Karpas-422 (cell line): ENCODE data around the gene PPM1F. TPM values are rescaled to one million over a fixed set of nuclear protein-coding genes. Genes with fewer than 3 reads are reported as not detected.
A peak's percentile ranks its signal among the peaks of the same experiment; 100 is the strongest.

Experiments used
- DNase-seq: peaks from one replicate; pipeline ENCODE4 v3.0.0-alpha.2; 2015
- H2AFZ ChIP-seq: fragments of 200-600 bp; sonication (generic); 2 replicates; pipeline ENCODE4 v1.6.1; 2014; ENCODE audit warnings: antibody characterized with exemption, low read length, mixed read lengths
- H3K27ac ChIP-seq: fragments of 200-600 bp; sonication (generic); 2 replicates; pipeline ENCODE4 v1.5.1; 2014; ENCODE audit warnings: mild to moderate bottlenecking, low read length, moderate library complexity
- H3K27me3 ChIP-seq: fragments of 200-600 bp; sonication (generic); 2 replicates; pipeline ENCODE4 v1.6.1; 2014; ENCODE audit warnings: low read length, mixed read lengths
- H3K36me3 ChIP-seq: fragments of 200-600 bp; sonication (generic); 2 replicates; pipeline ENCODE4 v1.6.1; 2014; ENCODE audit warnings: low read length, mixed read lengths; ENCODE audit not compliant: insufficient read depth
- H3K4me1 ChIP-seq: fragments of 200-600 bp; sonication (generic); 2 replicates; pipeline ENCODE4 v1.6.1; 2014; ENCODE audit warnings: mild to moderate bottlenecking, low read length, mixed read lengths
- H3K4me2 ChIP-seq: fragments of 200-600 bp; sonication (generic); 2 replicates; pipeline ENCODE4 v1.6.1; 2014; ENCODE audit warnings: low read length, low read depth, mild to moderate bottlenecking; ENCODE audit not compliant: poor library complexity, severe bottlenecking
- H3K4me3 ChIP-seq: fragments of 200-600 bp; sonication (generic); 2 replicates; pipeline ENCODE4 v1.5.1; 2014; ENCODE audit warnings: mild to moderate bottlenecking, antibody characterized with exemption, low read length, mixed read lengths
- H3K79me2 ChIP-seq: fragments of 200-600 bp; sonication (generic); 2 replicates; pipeline ENCODE4 v1.6.1; 2014; ENCODE audit warnings: mild to moderate bottlenecking, low read length, mixed read lengths
- H3K9ac ChIP-seq: fragments of 200-600 bp; sonication (generic); 2 replicates; pipeline ENCODE4 v1.6.0; 2014; ENCODE audit warnings: low read length
- H3K9me2 ChIP-seq: fragments of 200-600 bp; sonication (generic), shearing (Covaris generic); replicated peaks from 2 replicates; pipeline ENCODE4 v1.6.0; 2014; ENCODE audit warnings: mild to moderate bottlenecking, low read length, moderate library complexity; ENCODE audit not compliant: insufficient read depth
- H3K9me3 ChIP-seq: fragments of 300-700, 200-600 bp; sonication (generic); 2 replicates; pipeline ENCODE4 v1.6.1; 2014; ENCODE audit warnings: low read length, mixed read lengths
- H4K20me1 ChIP-seq: fragments of 200-600 bp; sonication (generic); 2 replicates; pipeline ENCODE4 v1.6.1; 2014; ENCODE audit warnings: mild to moderate bottlenecking, antibody characterized with exemption, low read length, low read depth; ENCODE audit not compliant: insufficient read depth
- total RNA-seq: library from RNA; depleted of rRNA; stranded (reverse); fragments of >200 nt; shearing (Covaris generic); gene quantifications from 2 replicates; pipeline ENCODE4 v1.2.3, GENCODE V29; 2014; ENCODE audit warnings: low replicate concordance

Gene PPM1F
- total RNA-seq, 1 experiment from 2014 or later: 21.1 TPM

GRCh38 chr22:21980547-21980946 lies 27.9 kb upstream of the PPM1F start:
- peaks cover 14% of the 10 kb centered on the region for H3K4me1 ChIP-seq
- H3K9me3 ChIP-seq: no peaks in the 10 kb centered on the region
- H3K36me3 ChIP-seq: no peaks in the 10 kb centered on the region
- no peak overlapping the region; the same call in 1 of the 2 replicates for H3K9ac ChIP-seq
- peak overlapping the region; percentile 90 for H3K4me2 ChIP-seq
- peaks cover 5% of the 10 kb centered on the region; the same call in 1 of the 2 replicates for H4K20me1 ChIP-seq
- H3K9me2 ChIP-seq: no peaks in the 10 kb centered on the region
- H3K4me3 ChIP-seq: no peak overlapping the region
- no peak overlapping the region for H3K27ac ChIP-seq
- peaks cover 63% of the 10 kb centered on the region for H3K79me2 ChIP-seq
- no peak for DNase-seq
- no peaks in the 10 kb centered on the region for H3K27me3 ChIP-seq
- H2AFZ ChIP-seq: no peak overlapping the region

- peaks cover 14% of the 10 kb centered on the region for H3K4me1 ChIP-seq
- peaks cover 5% of the 10 kb centered on the region; the same call in 1 of the 2 replicates for H4K20me1 ChIP-seq
- peaks cover 63% of the 10 kb centered on the region for H3K79me2 ChIP-seq
- no peak overlapping the region for H3K9ac ChIP-seq
- no peak overlapping the region for H3K27ac ChIP-seq
- no peaks in the 10 kb centered on the region for H3K9me3 ChIP-seq
- no peak overlapping the region for H2AFZ ChIP-seq
- H3K9me2 ChIP-seq: no peaks in the 10 kb centered on the region
- H3K27me3 ChIP-seq: no peaks in the 10 kb centered on the region
- no peak overlapping the region for H3K4me3 ChIP-seq
- no peak overlapping the region for H3K4me2 ChIP-seq
- no peak for DNase-seq
- no peaks in the 10 kb centered on the region for H3K36me3 ChIP-seq
Measured at GRCh38 chr22:21978564-21979386, 26.1 kb upstream of the PPM1F start.

GRCh38 chr22:21977814-21978213 lies 25.2 kb upstream of the PPM1F start:
- Histone ChIP-seq H3K36me3 (peaks cover 3% of the 10 kb centered on the region; the same call in 1 of the 2 replicates), H3K4me3 (no peak overlapping the region), H3K27me3 (no peaks in the 10 kb centered on the region), H2AFZ (no peak overlapping the region), H3K27ac (no peak overlapping the region), H3K4me1 (peaks cover 14% of the 10 kb centered on the region), H3K9me2 (no peaks in the 10 kb centered on the region), H3K9me3 (no peaks in the 10 kb centered on the region), H4K20me1 (peaks cover 5% of the 10 kb centered on the region; the same call in 1 of the 2 replicates), H3K79me2 (peaks cover 62% of the 10 kb centered on the region), H3K9ac (no peak overlapping the region), H3K4me2 (no peak overlapping the region)
- DNase-seq: no peak

DNA sequence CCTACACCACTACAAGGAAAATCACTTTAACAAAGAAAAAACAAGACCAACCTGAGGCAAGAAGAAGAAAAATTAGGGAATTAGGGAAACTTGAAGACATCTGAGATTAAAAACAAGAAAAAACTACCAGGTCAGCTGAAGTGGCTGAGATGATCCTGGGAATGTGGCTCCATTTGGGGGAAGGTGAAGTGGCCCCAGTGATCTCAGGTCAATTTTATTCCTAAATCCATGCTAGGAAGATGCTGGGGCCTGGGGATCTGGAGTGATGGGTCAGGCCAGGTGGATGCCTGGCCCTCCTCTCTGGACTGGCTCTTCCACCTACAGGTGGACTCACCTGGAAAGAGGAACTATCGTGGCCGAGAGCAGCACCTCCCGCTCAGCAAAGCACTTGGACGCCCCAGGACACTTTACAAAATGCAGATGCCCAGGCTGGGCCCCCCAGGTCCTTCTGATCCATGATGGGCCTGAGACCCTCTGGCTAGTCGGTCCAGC lies 23.3 kb upstream of the PPM1F start:
- peaks cover 49% of the 10 kb centered on the region for H3K79me2 ChIP-seq
- no peak overlapping the region for H2AFZ ChIP-seq
- no peak overlapping the region for H3K4me3 ChIP-seq
- H3K27ac ChIP-seq: no peak overlapping the region
- peaks cover 3% of the 10 kb centered on the region; the same call in 1 of the 2 replicates for H3K4me1 ChIP-seq
- no peaks in the 10 kb centered on the region for H3K9me2 ChIP-seq
- H3K4me2 ChIP-seq: no peak overlapping the region
- DNase-seq: no peak
- H3K36me3 ChIP-seq: peaks cover 15% of the 10 kb centered on the region; the same call in 1 of the 2 replicates
- no peaks in the 10 kb centered on the region for H4K20me1 ChIP-seq
- H3K27me3 ChIP-seq: no peaks in the 10 kb centered on the region
- no peaks in the 10 kb centered on the region for H3K9me3 ChIP-seq
- H3K9ac ChIP-seq: no peak overlapping the region

- H4K20me1 ChIP-seq: no peaks in the 10 kb centered on the region
- no peak for DNase-seq
- no peaks in the 10 kb centered on the region for H3K4me1 ChIP-seq
- H3K4me3 ChIP-seq: no peak overlapping the region
- no peaks in the 10 kb centered on the region for H3K9me3 ChIP-seq
- no peak overlapping the region for H3K9ac ChIP-seq
- H3K9me2 ChIP-seq: no peaks in the 10 kb centered on the region
- H3K36me3 ChIP-seq: peaks cover 19% of the 10 kb centered on the region
- no peaks in the 10 kb centered on the region for H3K27me3 ChIP-seq
- H3K4me2 ChIP-seq: no peak overlapping the region
- no peak overlapping the region for H3K27ac ChIP-seq
- H3K79me2 ChIP-seq: peaks cover 43% of the 10 kb centered on the region
- no peak overlapping the region for H2AFZ ChIP-seq
Measured at GRCh38 chr22:21975273-21975672, 22.6 kb upstream of the PPM1F start.

DNA sequence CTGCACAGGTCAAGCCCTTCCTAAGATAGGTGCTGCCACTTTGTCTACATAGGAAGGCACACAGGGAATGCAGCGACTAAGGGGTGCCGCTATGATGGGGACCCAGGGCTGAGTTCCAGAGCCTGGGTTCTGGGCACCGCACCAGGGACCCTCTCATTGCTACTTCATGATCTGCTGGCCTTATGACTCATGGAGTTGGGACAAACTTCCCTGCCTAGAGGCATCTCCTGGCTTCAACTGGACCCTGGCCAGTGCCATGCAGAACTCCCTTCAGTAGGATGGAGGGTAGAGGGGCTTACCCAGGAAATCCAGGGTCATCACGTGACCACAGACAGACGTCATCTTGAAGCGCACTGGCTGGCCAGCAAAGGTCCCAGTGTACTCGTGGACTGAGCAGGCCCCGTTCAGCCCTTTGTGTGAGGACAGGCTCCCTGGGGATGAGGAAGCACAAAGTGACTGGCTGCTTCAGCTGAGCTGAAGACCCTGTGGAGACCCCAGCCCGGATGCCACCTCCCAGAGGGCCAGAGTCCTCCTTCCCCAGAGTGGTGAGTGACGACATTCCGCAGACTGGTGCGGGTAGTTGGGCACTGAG lies 21.5 kb upstream of the PPM1F start:
- Histone ChIP-seq H3K27ac (no peak overlapping the region), H3K4me1 (no peaks in the 10 kb centered on the region), H3K4me3 (no peak overlapping the region), H3K9me2 (no peaks in the 10 kb centered on the region), H3K9ac (no peak overlapping the region), H3K79me2 (peaks cover 35% of the 10 kb centered on the region), H3K27me3 (no peaks in the 10 kb centered on the region), H4K20me1 (no peaks in the 10 kb centered on the region), H3K36me3 (peaks cover 23% of the 10 kb centered on the region), H3K9me3 (no peaks in the 10 kb centered on the region), H2AFZ (no peak overlapping the region), H3K4me2 (no peak overlapping the region)
- DNase-seq: no peak

GRCh38 chr22:21972806-21973205 lies 20.2 kb upstream of the PPM1F start:
- Histone ChIP-seq H3K9ac (no peak overlapping the region), H3K36me3 (peaks cover 28% of the 10 kb centered on the region), H4K20me1 (no peaks in the 10 kb centered on the region)

GRCh38 chr22:21972293-21972779 lies 19.7 kb upstream of the PPM1F start:
- Histone ChIP-seq H3K9ac (no peak overlapping the region), H3K4me1 (no peaks in the 10 kb centered on the region), H3K9me3 (no peaks in the 10 kb centered on the region), H4K20me1 (no peaks in the 10 kb centered on the region), H2AFZ (no peak overlapping the region), H3K4me3 (no peak overlapping the region), H3K9me2 (no peaks in the 10 kb centered on the region), H3K79me2 (peaks cover 17% of the 10 kb centered on the region), H3K27me3 (no peaks in the 10 kb centered on the region), H3K36me3 (peaks cover 29% of the 10 kb centered on the region), H3K27ac (no peak overlapping the region), H3K4me2 (no peak overlapping the region)
- peak; percentile 86 for DNase-seq

More at GRCh38 chr22:21972806-21973205, 20.2 kb upstream of the PPM1F start:
- Histone ChIP-seq H3K4me1 (no peaks in the 10 kb centered on the region), H3K27ac (no peak overlapping the region), H3K4me2 (no peak overlapping the region), H3K9me2 (no peaks in the 10 kb centered on the region), H3K4me3 (no peak overlapping the region), H2AFZ (no peak overlapping the region), H3K9me3 (no peaks in the 10 kb centered on the region), H3K79me2 (peaks cover 22% of the 10 kb centered on the region), H3K27me3 (no peaks in the 10 kb centered on the region)
- DNase-seq: no peak
